GM12891 (cell line): ENCODE data around the gene ADAMTS3.

Experiments
- POLR2A ChIP-seq: IDR thresholded peaks from 2 replicates; pipeline ENCODE4 v1.6.1; 2011; ENCODE audit warnings: low read depth, low read length, control low read depth
- POLR2AphosphoS5 ChIP-seq: IDR thresholded peaks from 2 replicates; pipeline ENCODE4 v1.6.1; 2011; ENCODE audit warnings: low read depth, low read length, control low read depth
- POU2F2 ChIP-seq: IDR thresholded peaks from 2 replicates; pipeline ENCODE4 v1.6.1; 2011; ENCODE audit warnings: low read depth, mild to moderate bottlenecking, control low read depth, low read length, moderate library complexity
- SPI1 ChIP-seq: IDR thresholded peaks from 2 replicates; pipeline ENCODE4 v1.6.1; 2011; ENCODE audit warnings: low read depth, low read length, control low read depth
- TAF1 ChIP-seq: IDR thresholded peaks from 2 replicates; pipeline ENCODE4 v1.6.1; 2011; ENCODE audit warnings: low read depth, low read length, control low read depth

GRCh38 chr4:72582853-72583252 lies 13.8 kb upstream of the ADAMTS3 start:
- TF ChIP-seq POLR2A, result no peak
- TF ChIP-seq POLR2AphosphoS5, result no peak
- TF ChIP-seq TAF1, result no peak
- TF ChIP-seq SPI1, result no peak
- no peak for TF ChIP-seq POU2F2
